Suprapubic skin (tissue), 4 donors: ENCODE measurements around the gene C2orf92. TPM values are rescaled to one million over a fixed set of nuclear protein-coding genes. Genes with fewer than 3 reads are reported as not detected.

Source experiments
- DNase-seq, 2 donors: peaks; one replicate each; pipeline ENCODE4 v3.0.0-alpha.2; 2019; ENCODE audit warnings: low spot score in 2 of 2
- H3K27ac ChIP-seq: fragments of 200-600 bp; sonication (generic); one replicate; pipeline ENCODE4 v1.5.1; 2019
- H3K27me3 ChIP-seq: fragments of 200-600 bp; sonication (generic); one replicate; pipeline ENCODE4 v1.5.1; 2019
- H3K36me3 ChIP-seq: fragments of 200-600 bp; sonication (generic); one replicate; pipeline ENCODE4 v1.5.1; 2019
- H3K4me1 ChIP-seq: fragments of 200-600 bp; sonication (generic); one replicate; pipeline ENCODE4 v1.5.1; 2019
- H3K4me3 ChIP-seq: fragments of 200-600 bp; sonication (generic); one replicate; pipeline ENCODE4 v1.5.1; 2019; ENCODE audit warnings: mild to moderate bottlenecking
- H3K9me3 ChIP-seq: fragments of 200-600 bp; sonication (generic); one replicate; pipeline ENCODE4 v1.5.1; 2019
- EP300 ChIP-seq: sonication (generic); formaldehyde crosslinking; IDR thresholded peaks from one replicate; pipeline ENCODE4 v1.6.1; 2017; ENCODE audit warnings: antibody characterized with exemption
- POLR2A ChIP-seq, 2 donors: fragments of 450-650 bp; IDR thresholded peaks; one replicate each; pipeline ENCODE4 v1.6.1; 2017; ENCODE audit warnings: antibody characterized with exemption in 2 of 2, mild to moderate bottlenecking in 2 of 2, moderate library complexity in 2 of 2
- POLR2AphosphoS5 ChIP-seq, 3 donors: sonication (generic); formaldehyde crosslinking; IDR thresholded peaks; one replicate each; pipeline ENCODE4 v1.6.1; 2017; ENCODE audit warnings: antibody characterized with exemption in 3 of 3
- WGBS: methylation state at CpG from one replicate; pipeline ENCODE4 v1.1.5; 2018; 5-methylcytosine and 5-hydroxymethylcytosine counted together
- total RNA-seq, 4 donors: library from RNA; depleted of rRNA; stranded (reverse); fragments of >200 nt; gene quantifications; one replicate each; pipeline ENCODE4 v1.1.0, GENCODE V29; 2016
- TF ChIP-seq, protein P1 (sequence below), 2 donors: fragments of 200-600 bp in 1 of 2; fragments of 450-650 bp in 1 of 2; sonication (generic) in 1 of 2; IDR thresholded peaks; one replicate each; pipeline ENCODE4 v1.5.1; 2016 to 2019; ENCODE audit warnings: antibody characterized with exemption in 2 of 2, mild to moderate bottlenecking in 1 of 2, moderate library complexity in 1 of 2

C2orf92 gene
- total RNA-seq, 4 donors from 2014 or later = 4.5 to 45.7 (median 14.7) TPM

GRCh38 chr2:97698530-97698929 is 29.0 kb downstream of the C2orf92 start:
- no peaks in the 10 kb centered on the region for H3K27me3 ChIP-seq
- 80% methylated on average over 4 of the region's 4 CpGs for WGBS
- no peak for DNase-seq

GRCh38 chr2:97699765-97700444 is 30.4 kb downstream of the C2orf92 start:
- Histone ChIP-seq H3K36me3 (no peaks in the 10 kb centered on the region), H3K9me3 (no peaks in the 10 kb centered on the region), H3K4me1 (peaks cover 5% of the 10 kb centered on the region), H3K27me3 (no peaks in the 10 kb centered on the region), H3K27ac (no peak overlapping the region), H3K4me3 (no peak overlapping the region)
- no peak for DNase-seq
- 67% methylated on average over 11 of the region's 11 CpGs for WGBS
- TF ChIP-seq, protein P1, sequence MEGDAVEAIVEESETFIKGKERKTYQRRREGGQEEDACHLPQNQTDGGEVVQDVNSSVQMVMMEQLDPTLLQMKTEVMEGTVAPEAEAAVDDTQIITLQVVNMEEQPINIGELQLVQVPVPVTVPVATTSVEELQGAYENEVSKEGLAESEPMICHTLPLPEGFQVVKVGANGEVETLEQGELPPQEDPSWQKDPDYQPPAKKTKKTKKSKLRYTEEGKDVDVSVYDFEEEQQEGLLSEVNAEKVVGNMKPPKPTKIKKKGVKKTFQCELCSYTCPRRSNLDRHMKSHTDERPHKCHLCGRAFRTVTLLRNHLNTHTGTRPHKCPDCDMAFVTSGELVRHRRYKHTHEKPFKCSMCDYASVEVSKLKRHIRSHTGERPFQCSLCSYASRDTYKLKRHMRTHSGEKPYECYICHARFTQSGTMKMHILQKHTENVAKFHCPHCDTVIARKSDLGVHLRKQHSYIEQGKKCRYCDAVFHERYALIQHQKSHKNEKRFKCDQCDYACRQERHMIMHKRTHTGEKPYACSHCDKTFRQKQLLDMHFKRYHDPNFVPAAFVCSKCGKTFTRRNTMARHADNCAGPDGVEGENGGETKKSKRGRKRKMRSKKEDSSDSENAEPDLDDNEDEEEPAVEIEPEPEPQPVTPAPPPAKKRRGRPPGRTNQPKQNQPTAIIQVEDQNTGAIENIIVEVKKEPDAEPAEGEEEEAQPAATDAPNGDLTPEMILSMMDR (IDR thresholded peaks at IDR 0.05) = peak in 1 of 2 donors; percentile 66
- no peak for TF ChIP-seq EP300

More at GRCh38 chr2:97698530-97698929, 29.0 kb downstream of the C2orf92 start:
- Histone ChIP-seq H3K36me3 (no peaks in the 10 kb centered on the region), H3K27ac (no peak overlapping the region), H3K9me3 (no peaks in the 10 kb centered on the region), H3K4me1 (peaks cover 5% of the 10 kb centered on the region), H3K4me3 (no peak overlapping the region)
- TF ChIP-seq EP300 = no peak
- no peak for TF ChIP-seq POLR2AphosphoS5 (IDR thresholded peaks at IDR 0.05)
- TF ChIP-seq, protein P1 (IDR thresholded peaks at IDR 0.05) = no peak
- TF ChIP-seq POLR2A (IDR thresholded peaks at IDR 0.05) = no peak

DNA sequence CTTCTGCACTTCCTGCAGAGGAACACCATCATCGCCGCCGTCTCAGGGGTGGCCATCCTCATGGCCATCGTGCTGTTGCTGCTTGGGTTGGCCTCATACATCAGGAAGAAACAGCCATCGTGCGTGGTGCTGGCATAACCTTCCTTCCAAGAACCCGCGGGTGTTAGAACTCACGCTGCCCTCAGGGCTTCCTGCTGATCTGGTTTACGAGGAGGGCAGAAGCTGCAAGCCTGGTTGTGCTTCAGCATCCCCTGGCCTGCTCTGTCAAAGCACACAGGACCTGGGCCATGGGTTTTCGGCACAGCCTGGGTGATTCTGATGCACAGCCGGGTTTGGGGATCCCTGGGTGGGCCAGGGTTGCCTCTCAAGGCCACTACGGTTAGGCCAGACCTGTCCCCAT is 31.7 kb downstream of the C2orf92 start:
- DNase-seq = no peak
- H3K4me3 ChIP-seq = no peak overlapping the region
- TF ChIP-seq POLR2AphosphoS5 (IDR thresholded peaks at IDR 0.05) (no peak), POLR2A (IDR thresholded peaks at IDR 0.05) (no peak)
- TF ChIP-seq, protein P1 (IDR thresholded peaks at IDR 0.05) = no peak
- H3K27me3 ChIP-seq = no peaks in the 10 kb centered on the region
- H3K36me3 ChIP-seq = no peaks in the 10 kb centered on the region
- no peaks in the 10 kb centered on the region for H3K9me3 ChIP-seq
- H3K27ac ChIP-seq = no peak overlapping the region
- 80% methylated on average over 13 of the region's 13 CpGs for WGBS
- H3K4me1 ChIP-seq = peaks cover 5% of the 10 kb centered on the region

DNA sequence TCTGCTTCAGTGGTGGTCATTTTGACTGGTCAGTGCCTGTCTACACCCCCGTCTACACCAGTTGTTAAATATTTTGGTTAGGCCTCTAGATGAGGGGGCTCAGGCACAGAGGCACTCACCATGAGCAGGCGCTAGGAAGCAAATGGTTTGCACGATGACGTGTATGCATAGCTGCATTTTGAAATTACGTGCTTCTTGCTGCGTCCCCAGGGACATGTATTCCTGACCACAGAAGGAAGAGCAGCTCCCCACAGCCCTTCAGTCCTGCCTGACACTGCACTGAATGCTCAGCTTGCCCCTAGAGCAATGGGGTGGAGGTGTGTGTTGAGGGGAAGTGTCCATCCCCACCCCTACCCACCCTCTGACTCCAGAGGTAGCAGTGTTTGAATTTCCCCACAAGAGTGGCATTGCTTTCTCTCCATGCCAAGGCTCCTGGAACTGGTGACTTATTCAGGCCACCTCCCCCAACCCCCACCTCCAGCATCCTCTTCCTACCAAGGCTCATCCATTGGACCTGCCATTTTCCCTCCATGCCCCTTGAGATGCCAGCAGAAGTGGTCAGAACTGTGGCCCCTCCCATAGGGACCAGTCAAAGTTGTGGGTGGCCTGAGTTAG is 32.4 kb downstream of the C2orf92 start:
- DNase-seq = no peak
- Histone ChIP-seq H3K9me3 (no peaks in the 10 kb centered on the region), H3K4me3 (no peak overlapping the region), H3K27me3 (no peaks in the 10 kb centered on the region), H3K36me3 (no peaks in the 10 kb centered on the region), H3K27ac (no peak overlapping the region), H3K4me1 (peaks cover 4% of the 10 kb centered on the region)
- WGBS = 82% methylated on average over 6 of the region's 6 CpGs
- TF ChIP-seq, protein P1 (IDR thresholded peaks at IDR 0.05) = no peak
- TF ChIP-seq POLR2A (IDR thresholded peaks at IDR 0.05) = no peak
- TF ChIP-seq POLR2AphosphoS5 (IDR thresholded peaks at IDR 0.05) = no peak

GRCh38 chr2:97702731-97703470 is 33.4 kb downstream of the C2orf92 start:
- H3K27ac ChIP-seq = no peak overlapping the region
- TF ChIP-seq, protein P1 (IDR thresholded peaks at IDR 0.05) = no peak
- TF ChIP-seq POLR2A (IDR thresholded peaks at IDR 0.05) (no peak), POLR2AphosphoS5 (IDR thresholded peaks at IDR 0.05) (no peak), EP300 (no peak)
- no peaks in the 10 kb centered on the region for H3K36me3 ChIP-seq
- H3K27me3 ChIP-seq = peaks cover 5% of the 10 kb centered on the region
- no peak overlapping the region for H3K4me3 ChIP-seq
- no peaks in the 10 kb centered on the region for H3K4me1 ChIP-seq
- no peaks in the 10 kb centered on the region for H3K9me3 ChIP-seq
- WGBS = 96% methylated on average over 19 of the region's 19 CpGs
- no peak for DNase-seq
